Cortex of kidney (tissue), 1 donor: Measurements from ENCODE around the gene BCAS1.

ENCODE experiments used
- DNase-seq: peaks from one replicate; lab custom pipeline; 2025; lab: John Stamatoyannopoulos, UW

BCAS1 gene

DNA sequence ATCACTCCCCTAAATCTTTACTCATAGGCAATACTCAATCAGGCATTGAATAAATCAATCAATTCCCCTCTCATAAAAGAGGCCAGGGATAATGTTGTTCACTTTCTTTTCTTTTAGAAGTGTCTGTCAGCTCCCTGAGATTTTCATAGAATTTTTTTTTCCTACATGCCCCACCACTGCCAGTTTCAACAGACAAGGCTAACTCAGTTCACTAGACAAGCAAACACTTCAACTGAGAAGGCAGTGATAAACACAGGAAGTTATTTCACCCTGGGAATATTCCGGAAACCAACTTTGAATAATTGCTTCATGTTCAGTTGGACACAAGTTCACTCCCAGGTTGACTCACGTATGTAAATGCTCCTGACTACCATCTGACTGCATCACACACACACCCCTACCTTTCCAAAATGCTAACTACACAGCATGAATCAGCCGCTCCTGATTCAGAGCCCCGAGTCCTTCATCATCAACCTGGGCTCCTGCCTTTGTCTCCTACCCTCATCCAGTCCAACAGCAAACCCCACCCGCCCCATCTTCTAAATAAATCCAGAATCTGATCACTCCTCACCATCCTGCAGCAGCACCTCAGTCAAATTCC, 143.9 kb downstream of the BCAS1 start:
- no peak for DNase-seq

DNA sequence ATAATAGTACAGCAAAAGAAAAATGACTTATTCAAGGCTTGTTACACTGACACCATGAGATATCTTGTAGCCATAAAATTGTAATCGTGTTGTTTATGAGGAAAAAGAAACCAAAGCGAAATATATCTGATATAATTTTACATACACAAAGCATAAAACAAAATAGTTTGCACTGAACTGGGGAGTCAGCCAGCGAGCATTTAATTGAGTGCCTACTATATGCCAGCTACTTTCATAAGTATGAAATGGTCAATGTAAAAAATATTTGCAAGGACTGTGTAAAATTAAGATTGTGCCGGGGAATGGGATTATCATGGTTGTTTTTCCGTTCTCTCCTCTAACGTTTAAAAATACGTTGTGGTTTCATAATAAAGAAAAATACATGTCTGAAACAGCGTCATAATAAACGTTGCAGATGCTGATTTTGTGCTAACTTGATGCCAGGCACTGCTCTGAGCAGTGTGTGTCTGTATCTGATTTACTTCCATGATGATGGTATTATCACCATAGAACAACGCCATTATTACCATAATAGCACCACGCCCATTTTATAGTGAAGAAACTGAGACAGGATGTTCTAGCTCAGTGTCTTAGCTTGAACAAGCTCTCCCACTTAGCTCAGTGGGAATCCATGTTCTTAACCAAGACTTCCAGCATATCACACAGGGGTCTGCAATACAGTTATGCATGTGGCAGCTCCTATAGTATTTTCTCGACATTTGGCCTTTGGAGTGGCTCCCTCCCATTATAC, 144.6 kb downstream of the BCAS1 start:
- DNase-seq, result no peak

- DNase-seq, result no peak
Measured at GRCh38 chr20:53923566-53924369, 146.6 kb downstream of the BCAS1 start.

GRCh38 chr20:53922901-53923314, 147.5 kb downstream of the BCAS1 start:
- DNase-seq, result no peak

- no peak for DNase-seq
Measured at GRCh38 chr20:53921443-53921973, 148.9 kb downstream of the BCAS1 start.

- DNase-seq, result no peak
Measured at GRCh38 chr20:53920647-53921245, 149.6 kb downstream of the BCAS1 start.

GRCh38 chr20:53919886-53920285, 150.5 kb downstream of the BCAS1 start:
- DNase-seq, result no peak

GRCh38 chr20:53918949-53919361, 151.4 kb downstream of the BCAS1 start:
- no peak for DNase-seq

- no peak for DNase-seq
Measured at GRCh38 chr20:53918020-53918311, 152.4 kb downstream of the BCAS1 start.

GRCh38 chr20:53917145-53918019, 153.0 kb downstream of the BCAS1 start:
- no peak for DNase-seq

- DNase-seq, result no peak
Measured at GRCh38 chr20:53916173-53916512, 154.3 kb downstream of the BCAS1 start.

GRCh38 chr20:53915446-53916172, 154.8 kb downstream of the BCAS1 start:
- no peak for DNase-seq

GRCh38 chr20:53914781-53915445, 155.5 kb downstream of the BCAS1 start:
- DNase-seq, result no peak

DNA sequence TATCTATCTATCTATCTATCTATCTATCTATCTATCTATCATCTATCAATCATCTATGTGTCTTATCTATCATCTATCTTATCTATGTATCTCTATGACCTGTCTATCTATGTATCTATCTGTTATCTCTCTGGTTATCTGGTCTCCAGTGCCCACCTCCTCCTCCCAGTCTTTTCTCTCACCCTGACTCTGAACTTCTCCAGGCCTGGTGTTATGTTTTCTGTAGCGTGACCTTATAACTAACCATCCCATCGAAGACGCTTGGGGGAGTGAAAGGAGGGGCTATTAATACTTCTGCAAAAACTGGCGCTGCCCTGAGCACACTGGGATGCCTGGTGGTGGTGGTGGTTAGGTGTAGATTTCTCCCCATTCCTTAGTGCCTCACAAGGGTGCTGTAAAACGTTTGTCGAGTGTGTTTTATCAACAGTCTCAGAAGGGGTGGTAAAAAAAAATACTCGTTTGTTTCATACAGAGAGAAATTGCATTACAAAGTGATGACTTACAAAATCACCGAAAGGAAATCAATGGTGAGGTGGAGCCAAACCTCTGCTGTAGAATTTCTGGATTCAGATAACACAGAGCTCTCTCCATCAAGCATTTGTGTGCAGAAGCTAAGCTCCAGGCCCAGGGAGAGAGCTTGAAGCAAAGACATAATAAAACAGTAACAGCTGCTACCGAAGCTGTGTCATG, 156.2 kb downstream of the BCAS1 start:
- DNase-seq, result no peak

GRCh38 chr20:53911301-53911700, 159.1 kb downstream of the BCAS1 start:
- DNase-seq, result no peak

- DNase-seq, result no peak
Measured at GRCh38 chr20:53910351-53911002, 159.9 kb downstream of the BCAS1 start.

- DNase-seq, result no peak
Measured at GRCh38 chr20:53907968-53908751, 162.2 kb downstream of the BCAS1 start.

GRCh38 chr20:53905820-53906191, 164.6 kb downstream of the BCAS1 start:
- no peak for DNase-seq
